H1 (cell line): ENCODE data around the gene TMEM134. TPM values are rescaled to one million over a fixed set of nuclear protein-coding genes. Genes with fewer than 3 reads are reported as not detected.

Source experiments
- CTCF ChIA-PET: fragments of 300-600 bp; sonication (Branson Sonifier 250); formaldehyde crosslinking; loops from one replicate; lab custom pipeline; 2021; ENCODE audit not compliant: partially characterized antibody; lab: Charles Lee
- POLR2A ChIA-PET: fragments of 300-600 bp; sonication (Branson Sonifier 250); formaldehyde crosslinking; loops from one replicate; lab custom pipeline; 2021; ENCODE audit warnings: inconsistent platforms; ENCODE audit not compliant: partially characterized antibody; lab: Charles Lee
- DNase-seq, 2 experiments: peaks; one replicate each; pipeline versions ENCODE4 v3.0.0 to v3.0.0-alpha.2; 2010 to 2022; ENCODE audit warnings: low spot score in 2 of 2, low read depth in 1 of 2, mixed read lengths in 1 of 2
- FAIRE-seq: peaks from 2 replicates; lab custom pipeline; 2011; peaks lifted over from hg19 to GRCh38; lab: Jason Lieb, UNC
- H2AFZ ChIP-seq: 2 replicates; pipeline ENCODE4 v1.8.1; 2012; ENCODE audit warnings: low read length, inconsistent platforms
- H2AK5ac ChIP-seq: 2 replicates; pipeline ENCODE4 v1.6.1; 2013; ENCODE audit warnings: low read depth, low read length
- H2BK120ac ChIP-seq: replicated peaks from 2 replicates; pipeline ENCODE3; 2013; ENCODE audit warnings: low read depth, low read length, inconsistent platforms
- H2BK12ac ChIP-seq: 2 replicates; pipeline ENCODE4 v1.6.1; 2013; ENCODE audit warnings: low read depth, low read length
- H2BK15ac ChIP-seq: 2 replicates; pipeline ENCODE4 v1.6.1; 2013; ENCODE audit warnings: low read length
- H2BK20ac ChIP-seq: 2 replicates; pipeline ENCODE4 v1.6.1; 2013; ENCODE audit warnings: low read length
- H2BK5ac ChIP-seq: 2 replicates; pipeline ENCODE4 v1.6.1; 2013; ENCODE audit warnings: low read depth, low read length
- H3K14ac ChIP-seq: 2 replicates; pipeline ENCODE4 v1.6.1; 2013; ENCODE audit warnings: inconsistent platforms; ENCODE audit not compliant: insufficient read length
- H3K18ac ChIP-seq: 2 replicates; pipeline ENCODE4 v1.6.1; 2013; ENCODE audit warnings: low read length; ENCODE audit errors: extremely low read depth
- H3K23ac ChIP-seq: 2 replicates; pipeline ENCODE4 v1.6.1; 2013; ENCODE audit warnings: inconsistent platforms; ENCODE audit not compliant: insufficient read length
- H3K23me2 ChIP-seq: 2 replicates; pipeline ENCODE4 v1.6.1; 2013; ENCODE audit warnings: low read depth, low read length
- H3K27ac ChIP-seq: 2 replicates; pipeline ENCODE4 v1.6.1; 2011; ENCODE audit warnings: low read depth, low read length, inconsistent platforms
- H3K27me3 ChIP-seq, 4 experiments: replicated peaks in 1 of 4; 1 replicate in 1 of 4; 2 replicates in 3 of 4; pipeline versions ENCODE4 v1.6.1 to v1.8.1; 2011 to 2013; ENCODE audit warnings: low read length in 3 of 4, mild to moderate bottlenecking in 3 of 4, inconsistent platforms in 2 of 4, mixed read lengths in 2 of 4, moderate library complexity in 1 of 4; ENCODE audit not compliant: control insufficient read depth in 3 of 4, insufficient read depth in 3 of 4; ENCODE audit errors: extremely low read depth in 1 of 4
- H3K36me3 ChIP-seq, 4 experiments: 2 replicates each; pipeline versions ENCODE4 v1.6.1 to v1.8.1; 2011 to 2013; ENCODE audit warnings: mild to moderate bottlenecking in 4 of 4, low read length in 3 of 4, moderate library complexity in 2 of 4, control low read depth in 1 of 4, inconsistent platforms in 1 of 4; ENCODE audit not compliant: insufficient read depth in 4 of 4, control insufficient read depth in 2 of 4
- H3K4ac ChIP-seq: replicated peaks from 2 replicates; pipeline ENCODE3; 2013; ENCODE audit warnings: low read length, low read depth, mixed read lengths, inconsistent platforms; ENCODE audit not compliant: insufficient read length
- H3K4me1 ChIP-seq, 4 experiments: replicated peaks in 1 of 4; 1 replicate in 1 of 4; 2 replicates in 3 of 4; pipeline versions ENCODE4 v1.6.1 to v1.8.1; 2011 to 2013; ENCODE audit warnings: low read length in 3 of 4, inconsistent platforms in 2 of 4, mixed read lengths in 1 of 4; ENCODE audit not compliant: insufficient read depth in 4 of 4, control insufficient read depth in 3 of 4
- H3K4me2 ChIP-seq, 2 experiments: 2 replicates each; pipeline versions ENCODE4 v1.6.1 to v1.8.1; 2011 to 2013; ENCODE audit warnings: low read depth in 2 of 2, low read length in 2 of 2, control low read depth in 1 of 2, inconsistent platforms in 1 of 2, mild to moderate bottlenecking in 1 of 2; ENCODE audit not compliant: insufficient read depth in 1 of 2
- H3K4me3 ChIP-seq, 4 experiments: fragments of 200-600, 300-600 bp in 1 of 4; sonication (generic), shearing (Covaris generic), sonication (Bioruptor Twin) in 1 of 4; 2 replicates each; pipeline versions ENCODE4 v1.5.1 to v1.8.1; 2011 to 2016; ENCODE audit warnings: low read length in 4 of 4, low read depth in 3 of 4, control low read depth in 2 of 4, inconsistent platforms in 2 of 4, mild to moderate bottlenecking in 2 of 4, mixed read lengths in 1 of 4, moderate library complexity in 1 of 4; ENCODE audit not compliant: insufficient read depth in 2 of 4; ENCODE audit errors: extremely low read depth in 1 of 4
- H3K56ac ChIP-seq: replicated peaks from 2 replicates; pipeline ENCODE3; 2013; ENCODE audit warnings: low read depth, mild to moderate bottlenecking, mixed read lengths, low read length, inconsistent platforms; ENCODE audit not compliant: insufficient read length
- H3K79me1 ChIP-seq: 2 replicates; pipeline ENCODE4 v1.6.1; 2013; ENCODE audit warnings: low read depth, low read length, control low read depth
- H3K79me2 ChIP-seq, 2 experiments: 2 replicates each; pipeline versions ENCODE4 v1.6.1 to v1.8.1; 2012 to 2013; ENCODE audit warnings: low read length in 2 of 2, mild to moderate bottlenecking in 2 of 2, inconsistent platforms in 1 of 2; ENCODE audit not compliant: insufficient read depth in 2 of 2, control insufficient read depth in 1 of 2
- H3K9ac ChIP-seq, 4 experiments: replicated peaks in 1 of 4; 1 replicate in 1 of 4; 2 replicates in 3 of 4; pipeline versions ENCODE4 v1.6.1 to v1.8.1; 2011 to 2013; ENCODE audit warnings: low read depth in 3 of 4, low read length in 3 of 4, control low read depth in 2 of 4, mild to moderate bottlenecking in 2 of 4, moderate library complexity in 2 of 4, inconsistent platforms in 1 of 4; ENCODE audit errors: extremely low read depth in 1 of 4
- H3K9me3 ChIP-seq, 2 experiments: 2 replicates each; pipeline versions ENCODE4 v1.6.1 to v1.8.1; 2012 to 2013; ENCODE audit warnings: mild to moderate bottlenecking in 2 of 2, moderate library complexity in 2 of 2, control low read depth in 1 of 2, inconsistent platforms in 1 of 2, low read depth in 1 of 2, low read length in 1 of 2, mixed read lengths in 1 of 2; ENCODE audit not compliant: insufficient read depth in 2 of 2
- H4K20me1 ChIP-seq, 2 experiments: replicated peaks in 1 of 2; 2 replicates each; pipeline versions ENCODE3 to v1.8.1; 2011 to 2013; ENCODE audit warnings: inconsistent platforms in 2 of 2, low read length in 2 of 2, mild to moderate bottlenecking in 1 of 2; ENCODE audit not compliant: insufficient read depth in 2 of 2, control insufficient read depth in 1 of 2
- H4K5ac ChIP-seq: 2 replicates; pipeline ENCODE4 v1.6.1; 2013; ENCODE audit warnings: low read length, low read depth, mixed read lengths, inconsistent platforms; ENCODE audit not compliant: insufficient read length
- H4K8ac ChIP-seq: 2 replicates; pipeline ENCODE4 v1.8.0; 2013; ENCODE audit warnings: mild to moderate bottlenecking, moderate library complexity, low read length, inconsistent platforms; ENCODE audit not compliant: insufficient read depth; ENCODE audit errors: extremely low read depth
- H4K91ac ChIP-seq: replicated peaks from 2 replicates; pipeline ENCODE3; 2013; ENCODE audit warnings: low read length, mixed read lengths, inconsistent platforms; ENCODE audit not compliant: insufficient read length
- BACH1 ChIP-seq: IDR thresholded peaks from 2 replicates; pipeline ENCODE4 v1.6.1; 2012; ENCODE audit warnings: low read length, improper control_type of control experiment
- BRCA1 ChIP-seq: IDR thresholded peaks from 2 replicates; pipeline ENCODE4 v1.6.1; 2012; ENCODE audit warnings: low read depth, low read length, improper control_type of control experiment
- CHD2 ChIP-seq: IDR thresholded peaks from 2 replicates; pipeline ENCODE4 v1.6.1; 2012; ENCODE audit warnings: low read length, improper control_type of control experiment
- EP300 ChIP-seq, 2 experiments: IDR thresholded peaks; 1 replicate in 1 of 2; 2 replicates in 1 of 2; pipeline ENCODE4 v1.6.1; 2011 to 2012; ENCODE audit warnings: low read depth in 2 of 2, low read length in 2 of 2, mild to moderate bottlenecking in 2 of 2, borderline replicate concordance in 1 of 2, inconsistent platforms in 1 of 2, moderate library complexity in 1 of 2
- FOSL1 ChIP-seq: IDR thresholded peaks from 2 replicates; pipeline ENCODE4 v1.6.1; 2011; ENCODE audit warnings: mild to moderate bottlenecking, low read depth, low read length, moderate library complexity; ENCODE audit not compliant: insufficient read depth
- HDAC6 ChIP-seq: IDR thresholded peaks from one replicate; pipeline ENCODE4 v1.7.1; 2012; ENCODE audit warnings: low read depth, mild to moderate bottlenecking, inconsistent platforms, low read length, moderate library complexity
- KDM1A ChIP-seq: fragments of 200-600, 300-600 bp; sonication (generic); IDR thresholded peaks from 2 replicates; pipeline ENCODE4 v1.7.1; 2016; ENCODE audit warnings: mild to moderate bottlenecking, low read length, borderline replicate concordance
- NRF1 ChIP-seq: IDR thresholded peaks from 2 replicates; pipeline ENCODE4 v1.6.1; 2011; ENCODE audit warnings: mild to moderate bottlenecking, low read depth, low read length, improper control_type of control experiment
- POLR2AphosphoS5 ChIP-seq: IDR thresholded peaks from 2 replicates; pipeline ENCODE4 v1.6.1; 2011; ENCODE audit warnings: low read depth, low read length
- RXRA ChIP-seq: IDR thresholded peaks from 2 replicates; pipeline ENCODE4 v1.6.1; 2011; ENCODE audit warnings: low read depth, mild to moderate bottlenecking, low read length, moderate library complexity; ENCODE audit not compliant: insufficient read depth
- SIN3A ChIP-seq, 2 experiments: IDR thresholded peaks in 1 of 2; conservative IDR thresholded peaks in 1 of 2; 2 replicates each; pipeline ENCODE4 v1.6.1; 2011 to 2012; ENCODE audit warnings: low read length in 2 of 2, improper control_type of control experiment in 1 of 2, low read depth in 1 of 2, mild to moderate bottlenecking in 1 of 2
- SP2 ChIP-seq: IDR thresholded peaks from 2 replicates; pipeline ENCODE4 v1.6.1; 2012; ENCODE audit warnings: mild to moderate bottlenecking, low read length, inconsistent platforms
- YY1 ChIP-seq: IDR thresholded peaks from 2 replicates; pipeline ENCODE4 v1.6.1; 2011; ENCODE audit warnings: low read depth, mild to moderate bottlenecking, low read length
- WGBS, 2 experiments: shearing (Covaris generic) in 1 of 2; methylation state at CpG; one replicate each; pipeline versions ENCODE4 v1.1.6 to v1.1.7; 2013 to 2015; ENCODE audit warnings: low lambda C conversion rate in 2 of 2, mixed read lengths in 2 of 2, inconsistent platforms in 1 of 2, low coverage in 1 of 2, missing lambda C conversion rate in 1 of 2; ENCODE audit not compliant: insufficient replicate concordance in 2 of 2, insufficient coverage in 1 of 2, insufficient read length in 1 of 2; ENCODE audit errors: extremely low coverage in 1 of 2, missing lambda C conversion rate in 1 of 2; 5-methylcytosine and 5-hydroxymethylcytosine counted together
- polyA plus RNA-seq, 7 experiments: library from polyadenylated mRNA; depleted of rRNA in 3 of 7; stranded (reverse) in 5 of 7; unstranded in 2 of 7; fragments of >200 nt in 5 of 7; fragments of 200-250 nt in 2 of 7; gene quantifications; 1 replicate in 5 of 7; 2 replicates in 1 of 7; 4 replicates in 1 of 7; pipeline versions ENCODE4 v1.2.1 to v1.2.3, GENCODE V29; 2011 to 2013; ENCODE audit warnings: missing spikeins in 2 of 7, mixed read lengths in 2 of 7
- total RNA-seq: library from RNA; stranded (reverse); fragmentation: NEBNext Ultra II Directional; extraction: Animal tissue kit (Norgen Biotek cat#: 25700); gene quantifications from 2 replicates; pipeline ENCODE4 v1.2.1, GENCODE V29; 2021
- TF ChIP-seq, protein P1 (sequence below): IDR thresholded peaks from 2 replicates; pipeline ENCODE4 v1.6.1; 2011; ENCODE audit warnings: low read length, improper control_type of control experiment

TMEM134 gene
- total and polyA plus RNA-seq, 2 of the 8 experiments (the other 6 are each of a cell fraction or from before 2014, with no cell fraction given), result 32.4 to 229 TPM

DNA sequence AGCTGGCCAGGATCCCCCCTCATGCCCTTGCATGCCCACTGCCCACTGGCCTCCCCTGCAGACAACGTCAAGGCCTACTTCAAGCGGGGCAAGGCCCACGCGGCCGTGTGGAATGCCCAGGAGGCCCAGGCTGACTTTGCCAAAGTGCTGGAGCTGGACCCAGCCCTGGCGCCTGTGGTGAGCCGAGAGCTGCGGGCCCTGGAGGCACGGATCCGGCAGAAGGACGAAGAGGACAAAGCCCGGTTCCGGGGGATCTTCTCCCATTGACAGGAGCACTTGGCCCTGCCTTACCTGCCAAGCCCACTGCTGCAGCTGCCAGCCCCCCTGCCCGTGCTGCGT lies 21.6 kb upstream of the TMEM134 start:
- Histone ChIP-seq H3K56ac (no peak overlapping the region), H2BK12ac (no peak overlapping the region), H4K8ac (no peak overlapping the region; the same call in 1 of the 2 replicates), H2BK15ac (no peak overlapping the region), H2AK5ac (no peak overlapping the region), H2AFZ (no peak overlapping the region), H3K79me1 (no peaks in the 10 kb centered on the region), H3K27me3 (no peaks in the 10 kb centered on the region), H3K9me3 (no peaks in the 10 kb centered on the region), H3K4me2 (no peak overlapping the region), H3K4ac (no peak overlapping the region), H3K79me2 (no peaks in the 10 kb centered on the region), H4K20me1 (peaks cover 0 to 17% of the 10 kb centered on the region in 2 experiments), H3K27ac (no peak overlapping the region), H3K9ac (no peak overlapping the region), H2BK120ac (no peak overlapping the region), H2BK20ac (no peak overlapping the region), H4K5ac (no peak overlapping the region), H3K18ac (no peak overlapping the region), H3K4me3 (no peak overlapping the region), H3K23ac (no peak overlapping the region), H2BK5ac (no peak overlapping the region), H4K91ac (no peak overlapping the region), H3K14ac (no peak overlapping the region), H3K36me3 (peaks cover 2 to 21% (median 14%) of the 10 kb centered on the region in 4 experiments; a peak in 6 of 8 replicates), H3K4me1 (peaks cover 0 to 10% (median 0%) of the 10 kb centered on the region in 4 experiments; a peak in 2 of 7 replicates), H3K23me2 (no peaks in the 10 kb centered on the region)
- ChIA-PET POLR2A (interaction anchor here (1.0 to 2.5 kb wide), 6 partner anchors 10 to 104 kb away, joined by 3 to 9 read pairs (median 3); partner anchors contain the start of genes PITPNM1 and TMEM134), CTCF (interaction anchor here (0.7 to 2.6 kb wide), 7 partner anchors 20 to 603 kb away, joined by 3 to 7 read pairs (median 3); no protein-coding TSS in a partner anchor)
- DNase-seq (no peak), FAIRE-seq (no peak)
- WGBS, 2 experiments, result 88% methylated on average over 15 of the region's 15 CpGs; no CpG with 5 or more reads in 1 of the 2 experiments
- TF ChIP-seq KDM1A, result no peak
- TF ChIP-seq POLR2AphosphoS5, result no peak
- no peak for TF ChIP-seq BACH1
- TF ChIP-seq SP2, result no peak
- no peak for TF ChIP-seq YY1
- TF ChIP-seq SIN3A (conservative IDR thresholded peaks at IDR 0.05 in 1 of 2, IDR thresholded peaks at IDR 0.05 in 1 of 2; ENCODE audit: low read depth in 1 of 2, low read length in 2 of 2), result no peak
- TF ChIP-seq NRF1, result no peak
- TF ChIP-seq, protein P1, sequence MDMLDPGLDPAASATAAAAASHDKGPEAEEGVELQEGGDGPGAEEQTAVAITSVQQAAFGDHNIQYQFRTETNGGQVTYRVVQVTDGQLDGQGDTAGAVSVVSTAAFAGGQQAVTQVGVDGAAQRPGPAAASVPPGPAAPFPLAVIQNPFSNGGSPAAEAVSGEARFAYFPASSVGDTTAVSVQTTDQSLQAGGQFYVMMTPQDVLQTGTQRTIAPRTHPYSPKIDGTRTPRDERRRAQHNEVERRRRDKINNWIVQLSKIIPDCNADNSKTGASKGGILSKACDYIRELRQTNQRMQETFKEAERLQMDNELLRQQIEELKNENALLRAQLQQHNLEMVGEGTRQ, result no peak
- TF ChIP-seq HDAC6, result no peak
- TF ChIP-seq CHD2, result no peak
- TF ChIP-seq EP300 (IDR thresholded peaks at IDR 0.05; ENCODE audit: borderline replicate concordance in 1 of 2, low read depth in 2 of 2, low read length in 2 of 2), result no peak
- TF ChIP-seq RXRA, result no peak
- no peak for TF ChIP-seq BRCA1
- TF ChIP-seq FOSL1, result no peak
